Activated naive CD4-positive, alpha-beta T cell (primary cell): ENCODE results near the gene NLGN1.

Experiments used
- DNase-seq, 4 experiments: peaks; one replicate each; lab custom pipeline; 2025; lab: John Stamatoyannopoulos, UW

Gene NLGN1

GRCh38 chr3:174335324-174335723 is 937.8 kb downstream of the NLGN1 start:
- no peak for DNase-seq

- DNase-seq, result no peak
Measured at GRCh38 chr3:174335910-174336309, 938.4 kb downstream of the NLGN1 start.
